HPDE6-E6E7 (cell line): ENCODE data around the gene TMEM245.

Experiments used
- DNase-seq: peaks from one replicate; pipeline ENCODE4 v3.0.0; 2011; ENCODE audit warnings: missing footprints; ENCODE audit errors: extremely low spot score

The TMEM245 gene

GRCh38 chr9:109119439-109120203 lies at the start of gene TMEM245:
TSS of gene TMEM245 (minus strand) at chr9:109119947. CDS start at chr9:109119913, 34 bp downstream.
- peak; percentile 89 for DNase-seq

GRCh38 chr9:109168170-109168569 lies 48.4 kb upstream of the TMEM245 start:
- no peak for DNase-seq

- DNase-seq = no peak
Measured at GRCh38 chr9:109167716-109168115, 48.0 kb upstream of the TMEM245 start.

GRCh38 chr9:109166771-109167601 lies 47.2 kb upstream of the TMEM245 start, which contains the start of gene FRRS1L:
TSS of gene FRRS1L (minus strand) at chr9:109167249. CDS start at chr9:109167138, 111 bp downstream.
- no peak for DNase-seq

GRCh38 chr9:109166171-109166770 lies 46.5 kb upstream of the TMEM245 start:
- DNase-seq = no peak

- DNase-seq = no peak
Measured at GRCh38 chr9:109164042-109164441, 44.3 kb upstream of the TMEM245 start.

GRCh38 chr9:109163194-109163593 lies 43.4 kb upstream of the TMEM245 start:
- no peak for DNase-seq

GRCh38 chr9:109162677-109163076 lies 42.9 kb upstream of the TMEM245 start:
- no peak for DNase-seq

- DNase-seq = no peak
Measured at GRCh38 chr9:109161471-109161870, 41.7 kb upstream of the TMEM245 start.

- no peak for DNase-seq
Measured at GRCh38 chr9:109159583-109159982, 39.8 kb upstream of the TMEM245 start.

- DNase-seq = no peak
Measured at GRCh38 chr9:109158651-109159050, 38.9 kb upstream of the TMEM245 start.

- DNase-seq = no peak
Measured at GRCh38 chr9:109156708-109157107, 37.0 kb upstream of the TMEM245 start.

GRCh38 chr9:109150925-109151545 lies 31.3 kb upstream of the TMEM245 start:
- no peak for DNase-seq

- no peak for DNase-seq
Measured at GRCh38 chr9:109149722-109150121, 30.0 kb upstream of the TMEM245 start.

GRCh38 chr9:109149089-109149488 lies 29.3 kb upstream of the TMEM245 start:
- DNase-seq = no peak

GRCh38 chr9:109145051-109145450 lies 25.3 kb upstream of the TMEM245 start:
- no peak for DNase-seq

GRCh38 chr9:109143881-109144562 lies 24.3 kb upstream of the TMEM245 start:
- DNase-seq = peak; percentile 41

GRCh38 chr9:109141375-109141774 lies 21.6 kb upstream of the TMEM245 start:
- DNase-seq = no peak

- no peak for DNase-seq
Measured at GRCh38 chr9:109139851-109140250, 20.1 kb upstream of the TMEM245 start.

- no peak for DNase-seq
Measured at GRCh38 chr9:109138421-109138820, 18.7 kb upstream of the TMEM245 start.

- no peak for DNase-seq
Measured at GRCh38 chr9:109134167-109134578, 14.4 kb upstream of the TMEM245 start.
